Prostate gland (tissue), 2 donors: Measurements from ENCODE around the gene IGF2BP3. TPM values are rescaled to one million over a fixed set of nuclear protein-coding genes. Genes with fewer than 3 reads are reported as not detected.
"Not testable (repeated sequence)": the region's sequence is repeated elsewhere in the genome, so short reads cannot be mapped to it uniquely, and the experiment has no call there.

ENCODE experiments used
- DNase-seq: peaks from one replicate; pipeline ENCODE4 v3.0.0-alpha.2; 2019; ENCODE audit warnings: low spot score
- H3K27ac ChIP-seq, 2 donors: fragments of 200-600 bp; sonication (generic); 2 replicates each; pipeline ENCODE4 v1.5.1; 2017 to 2019
- H3K27me3 ChIP-seq: fragments of 200-600 bp; sonication (generic); replicated peaks from 2 replicates; pipeline ENCODE4 v1.5.1; 2019; ENCODE audit not compliant: insufficient read depth
- H3K36me3 ChIP-seq, 2 donors: fragments of 200-600 bp; sonication (generic); 1 replicate in 1 of 2; 2 replicates in 1 of 2; pipeline versions ENCODE4 v1.5.1 to v1.8.1; 2017 to 2019
- H3K4me1 ChIP-seq: fragments of 200-600 bp; sonication (generic); replicated peaks from 2 replicates; pipeline ENCODE4 v1.5.1; 2019
- H3K4me3 ChIP-seq, 2 donors: fragments of 200-600 bp; sonication (generic); 2 replicates each; pipeline ENCODE4 v1.5.1; 2017 to 2019
- H3K9me3 ChIP-seq: fragments of 200-600 bp; sonication (generic); 2 replicates; pipeline ENCODE4 v1.5.1; 2017
- CTCF ChIP-seq, 4 experiments: fragments of 200-600 bp in 2 of 4; fragments of 450-650 bp in 2 of 4; sonication (generic) in 2 of 4; IDR thresholded peaks; 1 replicate in 3 of 4; 2 replicates in 1 of 4; pipeline ENCODE4 v1.5.1; 2016 to 2019; ENCODE audit warnings: antibody characterized with exemption in 4 of 4, mild to moderate bottlenecking in 2 of 4, moderate library complexity in 2 of 4
- POLR2A ChIP-seq: fragments of 450-650 bp; IDR thresholded peaks from one replicate; pipeline ENCODE4 v1.6.1; 2016; ENCODE audit warnings: antibody characterized with exemption, mild to moderate bottlenecking
- POLR2AphosphoS5 ChIP-seq: sonication (generic); formaldehyde crosslinking; IDR thresholded peaks from one replicate; pipeline ENCODE4 v1.6.1; 2017; ENCODE audit warnings: antibody characterized with exemption
- WGBS: methylation state at CpG from one replicate; pipeline ENCODE4 v1.1.5; 2018; 5-methylcytosine and 5-hydroxymethylcytosine counted together
- intact Hi-C: fragments of 100-400 bp; cut with DNase I; formaldehyde crosslinking; loops from one replicate; pipeline ENCODE4 v1.14.2; 2022
- total RNA-seq, 2 donors: library from RNA; depleted of rRNA; stranded (reverse); fragments of >200 nt; gene quantifications; one replicate each; pipeline ENCODE4 v1.1.0, GENCODE V29; 2016

IGF2BP3 gene
- total RNA-seq, 2 donors from 2014 or later = 9.6 TPM; not detected in 1

GRCh38 chr7:23419845-23420244 lies 50.4 kb downstream of the IGF2BP3 start:
- intact Hi-C loops = no loop called here

GRCh38 chr7:23419160-23419559 lies 51.1 kb downstream of the IGF2BP3 start:
- 56% methylated on average over 3 of the region's 3 CpGs for whole genome bisulfite sequencing
- DNase-seq = no peak
- intact Hi-C loops = no loop called here
- no peaks in the 10 kb centered on the region for H3K27me3 ChIP-seq
- H3K27ac ChIP-seq = no peak overlapping the region
- no peaks in the 10 kb centered on the region for H3K9me3 ChIP-seq
- TF ChIP-seq POLR2AphosphoS5 (no peak), CTCF (IDR thresholded peaks at IDR 0.05) (no peak)
- no peaks in the 10 kb centered on the region for H3K36me3 ChIP-seq
- no peak overlapping the region for H3K4me3 ChIP-seq
- no peaks in the 10 kb centered on the region for H3K4me1 ChIP-seq

More at GRCh38 chr7:23419845-23420244, 50.4 kb downstream of the IGF2BP3 start:
- TF ChIP-seq CTCF (IDR thresholded peaks at IDR 0.05) (no peak), POLR2AphosphoS5 (no peak), POLR2A (no peak)
- H3K4me1 ChIP-seq = no peaks in the 10 kb centered on the region
- no peak overlapping the region for H3K27ac ChIP-seq
- DNase-seq = no peak
- WGBS = 96% methylated on average over 1 of the region's 1 CpG
- no peaks in the 10 kb centered on the region for H3K9me3 ChIP-seq
- no peak overlapping the region for H3K4me3 ChIP-seq
- H3K27me3 ChIP-seq = no peaks in the 10 kb centered on the region
- no peaks in the 10 kb centered on the region for H3K36me3 ChIP-seq

GRCh38 chr7:23418046-23418445 lies 52.2 kb downstream of the IGF2BP3 start:
- Histone ChIP-seq H3K4me1 (no peaks in the 10 kb centered on the region), H3K36me3 (no peaks in the 10 kb centered on the region), H3K27me3 (no peaks in the 10 kb centered on the region), H3K27ac (no peak overlapping the region), H3K9me3 (no peaks in the 10 kb centered on the region), H3K4me3 (no peak overlapping the region)
- DNase-seq = no peak
- intact Hi-C loops = no loop called here
- no peak for TF ChIP-seq POLR2AphosphoS5
- TF ChIP-seq CTCF (IDR thresholded peaks at IDR 0.05) = no peak
- no peak for TF ChIP-seq POLR2A

GRCh38 chr7:23415198-23415597 lies 55.1 kb downstream of the IGF2BP3 start:
- WGBS = 98% methylated on average over 37 of the region's 37 CpGs
- no peak overlapping the region for H3K4me3 ChIP-seq
- DNase-seq = no peak
- TF ChIP-seq POLR2AphosphoS5 = no peak
- TF ChIP-seq POLR2A = no peak
- TF ChIP-seq CTCF (IDR thresholded peaks at IDR 0.05) = no peak
- no peaks in the 10 kb centered on the region for H3K36me3 ChIP-seq
- no peaks in the 10 kb centered on the region for H3K27me3 ChIP-seq
- intact Hi-C loops = no loop called here
- no peak overlapping the region for H3K27ac ChIP-seq
- H3K4me1 ChIP-seq = no peaks in the 10 kb centered on the region
- no peaks in the 10 kb centered on the region for H3K9me3 ChIP-seq

- H3K36me3 ChIP-seq = no peaks in the 10 kb centered on the region
- no peaks in the 10 kb centered on the region for H3K27me3 ChIP-seq
- 63% methylated on average over 7 of the region's 7 CpGs for WGBS
- TF ChIP-seq CTCF (IDR thresholded peaks at IDR 0.05) (no peak), POLR2A (no peak), POLR2AphosphoS5 (no peak)
- H3K4me3 ChIP-seq = no peak overlapping the region
- H3K9me3 ChIP-seq = no peaks in the 10 kb centered on the region
- intact Hi-C loops = no loop called here
- no peak for DNase-seq
- H3K4me1 ChIP-seq = no peaks in the 10 kb centered on the region
- no peak overlapping the region for H3K27ac ChIP-seq
Measured at GRCh38 chr7:23410446-23411183, 59.7 kb downstream of the IGF2BP3 start.

GRCh38 chr7:23406564-23406963 lies 63.7 kb downstream of the IGF2BP3 start:
- H3K27ac ChIP-seq, H3K4me1 ChIP-seq, H3K27me3 ChIP-seq, H3K36me3 ChIP-seq, intact Hi-C loops, DNase-seq, H3K4me3 ChIP-seq, H3K9me3 ChIP-seq: not testable (repeated sequence)
- 100% methylated on average over 2 of the region's 2 CpGs for WGBS
